Endothelial cell of umbilical vein (primary cell): ENCODE data around the gene PRLR. TPM values are rescaled to one million over a fixed set of nuclear protein-coding genes. Genes with fewer than 3 reads are reported as not detected.

Experiments
- BruUV-seq: library from RNA; stranded (reverse); fragments of 400-500 nt; replicated peaks from 2 replicates; lab custom pipeline; 2021; lab: Mats Ljungman, UMichigan
- CTCF ChIA-PET: fragments of 300-600, 350-600 bp; sonication (Branson Sonifier 250); formaldehyde crosslinking; loops from one replicate; lab custom pipeline; 2021; ENCODE audit warnings: antibody characterized with exemption, inconsistent platforms; lab: Charles Lee
- POLR2A ChIA-PET: fragments of 300-600, 350-600 bp; sonication (Branson Sonifier 250); formaldehyde crosslinking; loops from one replicate; lab custom pipeline; 2021; ENCODE audit warnings: antibody characterized with exemption, inconsistent platforms; lab: Charles Lee
- DNase-seq: peaks from one replicate; pipeline ENCODE4 v3.0.0-alpha.2; 2011; ENCODE audit warnings: low read depth, low spot score
- FAIRE-seq: peaks from 2 replicates; lab custom pipeline; 2011; peaks lifted over from hg19 to GRCh38; lab: Jason Lieb, UNC
- H2AFZ ChIP-seq: 2 replicates; pipeline ENCODE4 v1.6.0; 2012; ENCODE audit warnings: low read depth, low read length, control low read depth, inconsistent platforms
- H3K27ac ChIP-seq: 2 replicates; pipeline ENCODE4 v1.5.1; 2011; ENCODE audit warnings: low read depth, mild to moderate bottlenecking, control low read depth, low read length, moderate library complexity; ENCODE audit not compliant: insufficient read depth
- H3K27me3 ChIP-seq, 2 experiments: 2 replicates each; pipeline versions ENCODE4 v1.6.0 to v1.6.1; 2011; ENCODE audit warnings: low read length in 2 of 2, mixed read lengths in 1 of 2; ENCODE audit not compliant: control insufficient read depth in 2 of 2, insufficient read depth in 2 of 2
- H3K36me3 ChIP-seq, 2 experiments: 2 replicates in 1 of 2; 3 replicates in 1 of 2; pipeline ENCODE4 v1.5.1; 2011; ENCODE audit warnings: low read length in 2 of 2, mild to moderate bottlenecking in 1 of 2, moderate library complexity in 1 of 2; ENCODE audit not compliant: control insufficient read depth in 2 of 2, insufficient read depth in 2 of 2; ENCODE audit errors: extremely low read depth in 1 of 2
- H3K4me1 ChIP-seq: 3 replicates; pipeline ENCODE4 v1.5.1; 2011; ENCODE audit warnings: mild to moderate bottlenecking, low read length; ENCODE audit not compliant: control insufficient read depth, insufficient read depth; ENCODE audit errors: extremely low read depth
- H3K4me2 ChIP-seq: 2 replicates; pipeline ENCODE4 v1.6.1; 2011; ENCODE audit warnings: low read length, control low read depth, mixed read lengths; ENCODE audit not compliant: insufficient read depth
- H3K4me3 ChIP-seq, 3 experiments: fragments of 200-600 bp in 1 of 3; sonication (generic), shearing (Covaris generic) in 1 of 3; replicated peaks in 1 of 3; 2 replicates each; pipeline ENCODE4 v1.5.1; 2011 to 2016; ENCODE audit warnings: control low read depth in 3 of 3, low read length in 3 of 3, mild to moderate bottlenecking in 2 of 3, inconsistent platforms in 1 of 3, low read depth in 1 of 3, moderate library complexity in 1 of 3; ENCODE audit not compliant: insufficient read depth in 1 of 3
- H3K79me2 ChIP-seq: 2 replicates; pipeline ENCODE4 v1.6.0; 2012; ENCODE audit warnings: low read length, inconsistent platforms; ENCODE audit not compliant: control insufficient read depth, insufficient read depth
- H3K9ac ChIP-seq: replicated peaks from 2 replicates; pipeline ENCODE3; 2011; ENCODE audit warnings: low read length, control low read depth; ENCODE audit not compliant: insufficient read depth; ENCODE audit errors: extremely low read depth
- H3K9me1 ChIP-seq: replicated peaks from 3 replicates; pipeline ENCODE4 v1.6.0; 2011; ENCODE audit warnings: mild to moderate bottlenecking, low read length; ENCODE audit not compliant: control insufficient read depth, insufficient read depth; ENCODE audit errors: extremely low read depth
- H3K9me3 ChIP-seq: replicated peaks from 2 replicates; pipeline ENCODE4 v1.5.1; 2012; ENCODE audit warnings: low read length, inconsistent platforms; ENCODE audit not compliant: control insufficient read depth, insufficient read depth
- H4K20me1 ChIP-seq: replicated peaks from 2 replicates; pipeline ENCODE3; 2011; ENCODE audit warnings: mild to moderate bottlenecking, low read length; ENCODE audit not compliant: control insufficient read depth, insufficient read depth; ENCODE audit errors: extremely low read depth
- EZH2 ChIP-seq: IDR thresholded peaks from 2 replicates; pipeline ENCODE4 v1.6.1; 2012; ENCODE audit warnings: borderline replicate concordance, low read depth, mild to moderate bottlenecking, moderate library complexity, low read length, inconsistent platforms; ENCODE audit not compliant: severe bottlenecking
- FOS ChIP-seq: IDR thresholded peaks from 2 replicates; pipeline ENCODE4 v1.6.1; 2011; ENCODE audit warnings: mild to moderate bottlenecking, low read length, moderate library complexity, borderline replicate concordance; ENCODE audit not compliant: insufficient read depth
- GATA2 ChIP-seq: IDR thresholded peaks from 2 replicates; pipeline ENCODE4 v1.7.0; 2011; ENCODE audit warnings: low read depth, mild to moderate bottlenecking, moderate library complexity, mixed read lengths, low read length; ENCODE audit not compliant: insufficient read length, insufficient read depth
- JUN ChIP-seq: IDR thresholded peaks from 2 replicates; pipeline ENCODE4 v1.6.1; 2011; ENCODE audit warnings: borderline replicate concordance, low read depth; ENCODE audit not compliant: insufficient read length, insufficient read depth
- MAX ChIP-seq: IDR thresholded peaks from 2 replicates; pipeline ENCODE4 v1.6.1; 2011; ENCODE audit not compliant: insufficient read depth, insufficient read length
- MYC ChIP-seq: IDR thresholded peaks from one replicate; pipeline ENCODE4 v1.6.1; 2011; ENCODE audit warnings: mild to moderate bottlenecking, low read depth, low read length
- POLR2A ChIP-seq: IDR thresholded peaks from 2 replicates; pipeline ENCODE4 v1.6.1; 2012; ENCODE audit warnings: low read depth, mild to moderate bottlenecking, control low read depth, low read length
- POLR2AphosphoS5 ChIP-seq: IDR thresholded peaks from 2 replicates; pipeline ENCODE4 v1.6.1; 2012; ENCODE audit warnings: low read depth, mild to moderate bottlenecking, control low read depth, low read length, moderate library complexity; ENCODE audit not compliant: insufficient read depth
- dilution Hi-C: fragments of 300-500 bp; cut with MboI; formaldehyde crosslinking; loops from one replicate; pipeline ENCODE4 v1.15.0; 2019; ENCODE audit warnings: low sequenced_read_pairs; ENCODE audit not compliant: extremely low pct_ligation_motif_present
- intact Hi-C: fragments of 100-400 bp; cut with micrococcal nuclease; formaldehyde crosslinking; loops from one replicate; pipeline ENCODE4 v1.10.0; 2022
- polyA plus RNA-seq, 4 experiments: library from polyadenylated mRNA; depleted of rRNA in 3 of 4; stranded (reverse) in 3 of 4; unstranded in 1 of 4; fragments of >200 nt; gene quantifications; 2 replicates each; pipeline versions ENCODE4 v1.2.1 to v1.2.3, GENCODE V29; 2011 to 2012; ENCODE audit warnings: missing spikeins in 1 of 4
- total RNA-seq: library from RNA; stranded (reverse); gene quantifications from 2 replicates; pipeline ENCODE4 v1.2.3, GENCODE V29; 2021
- TF ChIP-seq, protein P1 (sequence below), 2 donors: IDR thresholded peaks; 1 replicate in 1 of 2; 2 replicates in 1 of 2; pipeline ENCODE4 v1.5.1; 2011; ENCODE audit warnings: low read length in 2 of 2, mild to moderate bottlenecking in 2 of 2, moderate library complexity in 2 of 2, control low read depth in 1 of 2, inconsistent platforms in 1 of 2, low read depth in 1 of 2; ENCODE audit not compliant: insufficient read depth in 1 of 2; ENCODE audit errors: extremely low read depth in 1 of 2

PRLR gene
- total and polyA plus RNA-seq, 2 donors (not counting 3 experiments of a cell fraction or from before 2014, with no cell fraction given) = not detected

- intact Hi-C loops (no loop called here), dilution Hi-C loops (no loop called here)
- ChIA-PET POLR2A (no interaction called here), CTCF (interaction anchor here (3.0 kb wide), 1 partner anchor 11 kb away, joined by 13 read pairs; no protein-coding TSS in a partner anchor)
- H3K4me3 ChIP-seq = no peak overlapping the region
- no peak for FAIRE-seq
- no peaks in the 10 kb centered on the region for H3K9me3 ChIP-seq
- no peaks in the 10 kb centered on the region for H4K20me1 ChIP-seq
- no peaks in the 10 kb centered on the region for H3K4me1 ChIP-seq
- H3K9me1 ChIP-seq = no peaks in the 10 kb centered on the region
- H3K36me3 ChIP-seq = no peaks in the 10 kb centered on the region
- BruUV-seq = no TSS peak
- no peak for DNase-seq
- no peak overlapping the region for H3K27ac ChIP-seq
- no peak for TF ChIP-seq GATA2
- no peak for TF ChIP-seq MYC
- no peak for TF ChIP-seq MAX
- no peak for TF ChIP-seq EZH2
- TF ChIP-seq, protein P1, sequence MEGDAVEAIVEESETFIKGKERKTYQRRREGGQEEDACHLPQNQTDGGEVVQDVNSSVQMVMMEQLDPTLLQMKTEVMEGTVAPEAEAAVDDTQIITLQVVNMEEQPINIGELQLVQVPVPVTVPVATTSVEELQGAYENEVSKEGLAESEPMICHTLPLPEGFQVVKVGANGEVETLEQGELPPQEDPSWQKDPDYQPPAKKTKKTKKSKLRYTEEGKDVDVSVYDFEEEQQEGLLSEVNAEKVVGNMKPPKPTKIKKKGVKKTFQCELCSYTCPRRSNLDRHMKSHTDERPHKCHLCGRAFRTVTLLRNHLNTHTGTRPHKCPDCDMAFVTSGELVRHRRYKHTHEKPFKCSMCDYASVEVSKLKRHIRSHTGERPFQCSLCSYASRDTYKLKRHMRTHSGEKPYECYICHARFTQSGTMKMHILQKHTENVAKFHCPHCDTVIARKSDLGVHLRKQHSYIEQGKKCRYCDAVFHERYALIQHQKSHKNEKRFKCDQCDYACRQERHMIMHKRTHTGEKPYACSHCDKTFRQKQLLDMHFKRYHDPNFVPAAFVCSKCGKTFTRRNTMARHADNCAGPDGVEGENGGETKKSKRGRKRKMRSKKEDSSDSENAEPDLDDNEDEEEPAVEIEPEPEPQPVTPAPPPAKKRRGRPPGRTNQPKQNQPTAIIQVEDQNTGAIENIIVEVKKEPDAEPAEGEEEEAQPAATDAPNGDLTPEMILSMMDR (IDR thresholded peaks at IDR 0.05; ENCODE audit: extremely low read depth in 1 of 2, insufficient read depth in 1 of 2, low read depth in 1 of 2, low read length in 2 of 2) = no peak
- no peak for TF ChIP-seq JUN
- TF ChIP-seq FOS = no peak
- TF ChIP-seq POLR2AphosphoS5 = no peak
- TF ChIP-seq POLR2A = no peak
- H2AFZ ChIP-seq = no peak overlapping the region
- no peak overlapping the region for H3K9ac ChIP-seq
- no peaks in the 10 kb centered on the region for H3K27me3 ChIP-seq
- H3K4me2 ChIP-seq = no peak overlapping the region
- no peaks in the 10 kb centered on the region for H3K79me2 ChIP-seq
Observed at GRCh38 chr5:35015063-35015462, 215.2 kb downstream of the PRLR start.
